GDM1 (cell line): ENCODE data around the gene WDR27.
"Not testable (repeated sequence)": the region's sequence is repeated elsewhere in the genome, so short reads cannot be mapped to it uniquely, and the experiment has no call there.

Experiments
- DNase-seq: peaks from one replicate; lab custom pipeline; 2025; lab: John Stamatoyannopoulos, UW

Gene WDR27

DNA sequence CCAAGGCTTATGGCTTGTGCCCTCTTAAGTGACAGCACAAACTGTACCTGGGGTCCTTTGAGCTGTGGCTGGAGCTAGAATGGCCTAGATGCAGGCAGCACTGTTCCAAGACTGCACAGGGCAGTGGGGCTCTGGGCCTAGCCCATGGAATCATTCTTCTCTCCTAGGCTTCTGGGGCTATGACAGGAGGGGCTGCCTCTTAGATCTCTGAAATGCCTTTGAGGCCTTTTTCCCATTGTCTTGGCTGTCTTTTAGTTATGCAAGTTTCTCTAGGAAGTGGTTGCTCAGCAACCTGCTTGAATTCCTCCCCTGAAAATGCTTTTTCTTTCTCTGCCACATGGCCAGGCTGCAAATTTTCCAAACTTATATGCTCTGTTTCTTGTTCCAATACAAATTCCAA, 183.4 kb downstream of the WDR27 start:
- no peak for DNase-seq

DNA sequence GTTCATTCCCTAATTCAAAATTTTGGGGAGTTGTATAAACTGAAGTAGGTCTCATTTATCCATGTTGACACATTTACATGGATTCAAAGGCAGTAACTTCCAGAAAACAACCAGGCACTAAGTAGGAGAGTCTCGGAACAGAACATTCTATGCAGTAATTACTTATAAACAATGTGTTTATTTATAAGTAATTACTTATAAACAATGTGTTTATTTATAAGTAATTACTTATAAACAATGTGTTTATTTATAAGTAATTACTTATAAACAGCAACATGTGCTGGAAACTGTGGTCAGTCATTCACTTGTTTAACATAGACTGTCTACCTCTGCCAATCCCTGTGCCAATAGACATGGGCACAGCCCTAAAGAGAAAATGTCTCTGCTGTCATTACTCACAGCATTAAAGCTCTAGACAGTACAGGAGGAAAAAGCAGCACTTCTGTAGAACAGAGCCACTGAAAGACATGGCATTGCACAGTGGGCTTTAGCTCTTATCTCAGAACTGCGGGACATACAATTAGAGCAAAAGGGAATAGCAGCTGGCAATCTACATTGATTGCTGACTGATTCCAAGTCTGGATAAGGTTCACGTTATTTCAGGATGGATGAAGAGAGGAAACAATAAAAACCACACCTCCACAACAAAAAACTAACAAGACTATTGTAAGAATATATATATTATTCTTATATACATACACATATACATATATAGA, 188.2 kb downstream of the WDR27 start:
- no peak for DNase-seq

DNA sequence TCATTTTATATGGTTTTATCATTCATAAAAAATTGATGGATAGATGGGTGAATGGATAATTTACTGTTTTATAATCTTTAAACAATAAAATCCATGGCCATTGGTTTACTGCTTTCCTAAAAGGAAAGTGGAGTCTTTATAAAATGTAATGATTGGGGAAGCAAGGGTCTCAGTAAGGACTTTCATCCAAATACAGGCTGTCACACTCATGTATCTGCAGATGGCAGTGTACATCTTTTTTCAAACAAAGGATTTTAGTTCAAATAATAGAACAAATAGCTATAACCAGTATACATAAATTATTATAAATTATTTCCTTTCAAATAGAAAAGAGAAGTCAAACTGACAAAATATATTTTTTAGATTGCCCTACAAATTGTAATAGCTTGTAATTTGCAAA, 190.0 kb downstream of the WDR27 start:
- DNase-seq, result not testable (repeated sequence)

DNA sequence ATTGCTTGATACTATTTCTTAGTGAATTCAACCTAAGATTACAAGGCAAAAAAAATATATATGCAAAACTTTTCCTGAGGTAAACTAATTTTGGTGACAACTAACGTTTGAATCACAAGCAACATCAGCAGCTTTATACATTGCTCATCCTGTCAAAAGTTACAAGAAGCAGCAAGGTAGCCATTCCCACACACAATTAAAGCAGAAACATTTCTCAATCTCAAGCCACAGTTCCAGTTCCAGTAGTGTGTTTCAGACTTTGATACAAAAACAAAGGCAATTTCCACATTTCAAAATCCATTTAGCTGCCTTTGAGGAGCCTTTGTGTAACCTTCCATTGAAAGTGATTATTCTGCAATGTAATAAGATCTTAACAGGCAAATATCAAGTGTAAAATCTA, 191.0 kb downstream of the WDR27 start:
- DNase-seq, result no peak

DNA sequence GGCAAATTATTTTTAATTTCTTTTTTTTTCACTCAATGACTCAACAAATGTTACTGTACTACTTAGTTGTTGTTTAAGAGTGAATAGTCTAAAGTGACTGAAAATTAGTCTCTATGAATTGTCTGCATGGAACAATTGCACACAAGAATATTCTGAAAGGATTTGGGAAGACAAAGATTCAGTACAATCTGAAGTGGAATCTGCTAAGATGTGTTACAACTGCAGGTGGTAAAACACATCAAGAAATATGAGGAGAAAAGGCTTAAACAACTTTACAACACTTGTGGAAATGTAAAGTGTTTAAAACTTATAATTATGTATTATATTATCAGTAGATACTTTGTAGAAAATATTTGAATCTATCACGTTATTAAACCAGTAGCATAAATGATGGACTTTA, 193.4 kb downstream of the WDR27 start:
- DNase-seq, result no peak

DNA sequence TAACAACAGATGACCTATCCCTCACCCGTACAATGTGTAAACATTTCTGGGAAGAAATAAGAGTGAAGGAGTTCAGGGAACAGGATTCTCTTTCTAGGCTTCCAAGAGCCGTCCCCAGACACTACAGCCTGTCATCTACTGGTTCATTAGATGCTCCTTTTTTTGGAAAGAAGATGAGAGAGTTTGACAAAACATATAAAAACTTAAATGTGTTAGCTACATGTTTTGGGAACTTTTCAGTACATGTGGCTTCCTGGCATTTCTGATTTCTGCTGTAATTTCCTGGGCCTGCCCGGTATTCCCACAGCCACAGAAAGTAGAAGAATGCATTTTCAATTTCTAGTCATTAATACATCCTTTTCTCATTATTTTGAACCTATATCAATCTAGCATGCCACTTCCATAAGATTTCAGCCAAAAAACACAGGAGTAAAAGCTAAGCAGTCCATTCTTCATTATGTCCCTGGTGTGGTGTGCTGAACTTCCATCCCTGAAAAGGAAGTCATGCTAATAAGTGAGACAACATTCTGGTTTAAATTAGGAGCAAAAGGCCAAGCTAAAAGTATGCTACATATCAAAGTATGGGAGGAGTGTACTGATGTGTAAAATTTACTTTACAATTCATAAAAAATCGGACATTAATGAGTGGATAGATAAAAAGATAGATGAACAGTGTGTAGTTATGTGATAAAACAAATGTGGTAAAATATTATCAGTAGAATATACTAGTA, 198.2 kb downstream of the WDR27 start:
- DNase-seq, result no peak

DNA sequence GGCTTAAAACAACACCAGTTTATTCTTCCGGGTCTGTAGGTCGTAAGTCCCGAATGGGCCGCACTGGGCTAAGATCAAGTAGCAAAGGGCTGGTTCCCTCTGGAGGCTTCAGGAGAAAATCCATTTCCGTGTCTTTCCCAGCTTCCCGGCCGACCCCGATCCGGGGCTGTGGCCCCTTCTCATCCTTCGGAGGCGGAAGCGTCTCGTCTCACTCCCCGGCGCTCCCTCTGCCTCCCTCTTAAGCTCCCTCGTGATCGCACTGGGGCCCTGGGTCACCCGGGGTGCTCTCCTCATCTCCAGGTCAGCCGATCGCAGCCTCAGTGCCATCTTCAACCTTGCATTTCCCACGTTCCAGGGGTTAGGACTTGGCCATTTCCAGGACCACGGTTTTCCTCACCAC, 199.4 kb downstream of the WDR27 start:
- no peak for DNase-seq

DNA sequence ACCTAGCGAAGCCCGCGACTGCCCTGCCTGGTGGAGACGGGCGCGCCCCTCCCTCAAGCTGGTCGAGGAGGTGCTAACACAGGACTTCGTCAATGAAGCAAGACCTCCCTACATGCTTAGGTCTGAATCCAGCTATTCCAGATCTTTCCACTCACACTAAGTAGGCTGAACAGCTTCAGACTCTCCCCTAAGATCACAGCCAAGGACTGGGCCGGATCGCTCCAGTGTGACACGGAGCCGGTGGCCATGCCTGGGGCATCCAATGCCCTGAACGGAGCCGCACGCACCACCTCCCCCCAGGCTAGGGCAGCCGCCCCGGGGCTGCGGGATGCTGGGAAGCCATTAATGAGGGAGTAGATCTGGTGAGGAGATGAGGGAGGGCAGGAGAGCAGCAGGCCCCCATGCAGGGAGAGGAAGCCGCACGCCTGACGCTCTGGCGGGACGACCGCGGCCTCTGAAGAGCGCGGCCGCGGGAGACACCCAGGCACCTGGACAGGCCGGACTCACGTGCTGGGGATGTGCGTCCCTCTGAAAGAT, 200.0 kb downstream of the WDR27 start:
- DNase-seq, result no peak

DNA sequence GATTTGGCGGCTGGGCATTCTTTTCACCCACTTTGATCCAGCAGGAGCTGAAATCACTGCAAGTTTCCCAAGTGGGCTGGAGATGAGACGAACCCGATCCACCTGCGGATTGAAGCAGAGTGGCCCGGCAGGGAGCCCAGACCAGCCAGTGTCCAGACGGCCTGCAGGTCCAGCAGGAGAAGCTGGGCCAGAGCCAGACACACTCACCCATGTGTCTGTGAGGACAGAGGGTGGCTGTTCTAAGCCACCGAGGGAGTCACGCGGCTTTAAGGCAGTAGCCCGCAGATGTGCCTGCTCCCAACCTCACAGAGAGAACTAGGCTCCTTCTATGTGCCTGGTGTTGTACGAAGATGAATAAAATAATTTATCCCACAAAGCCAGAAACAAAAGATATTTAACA, 200.7 kb downstream of the WDR27 start:
- DNase-seq, result no peak

DNA sequence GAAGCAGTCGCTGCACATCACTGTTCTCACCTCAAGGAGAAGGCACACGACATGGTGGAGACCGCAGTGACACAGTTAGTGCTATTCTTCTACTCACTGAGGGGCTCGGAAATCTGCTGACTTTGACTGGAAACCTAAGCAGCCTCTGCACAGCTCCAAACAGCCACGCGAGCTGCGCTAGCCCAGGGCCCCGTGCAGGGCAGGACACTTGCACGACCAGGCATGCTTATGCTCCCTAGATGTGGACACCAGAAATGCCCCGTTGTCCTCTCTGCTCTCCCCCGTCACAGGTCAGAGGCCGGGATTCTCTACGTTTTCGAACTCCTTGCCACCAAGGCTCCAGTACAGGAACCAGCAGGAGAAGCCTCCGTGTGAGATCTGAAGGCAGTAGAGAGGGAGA, 201.1 kb downstream of the WDR27 start:
- DNase-seq, result no peak

DNA sequence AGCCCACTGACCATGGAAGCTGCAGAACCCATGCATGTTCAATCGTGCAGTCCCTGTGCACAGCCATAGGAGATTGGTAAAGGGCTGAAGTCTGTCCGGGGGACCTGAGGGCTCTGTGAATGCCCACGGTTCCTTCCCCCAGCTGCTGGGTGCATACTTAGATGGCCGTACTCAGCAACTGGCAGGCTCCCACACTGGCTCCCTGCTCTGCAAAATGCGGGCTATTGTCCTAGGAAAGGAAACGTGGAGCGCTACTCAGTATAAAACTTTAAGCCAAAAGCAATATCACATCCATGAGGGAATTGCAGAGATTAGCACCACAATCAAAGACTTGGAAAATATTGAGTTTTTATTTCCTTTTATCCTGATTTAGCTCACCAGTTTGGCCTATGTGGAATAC, 202.0 kb downstream of the WDR27 start:
- no peak for DNase-seq

DNA sequence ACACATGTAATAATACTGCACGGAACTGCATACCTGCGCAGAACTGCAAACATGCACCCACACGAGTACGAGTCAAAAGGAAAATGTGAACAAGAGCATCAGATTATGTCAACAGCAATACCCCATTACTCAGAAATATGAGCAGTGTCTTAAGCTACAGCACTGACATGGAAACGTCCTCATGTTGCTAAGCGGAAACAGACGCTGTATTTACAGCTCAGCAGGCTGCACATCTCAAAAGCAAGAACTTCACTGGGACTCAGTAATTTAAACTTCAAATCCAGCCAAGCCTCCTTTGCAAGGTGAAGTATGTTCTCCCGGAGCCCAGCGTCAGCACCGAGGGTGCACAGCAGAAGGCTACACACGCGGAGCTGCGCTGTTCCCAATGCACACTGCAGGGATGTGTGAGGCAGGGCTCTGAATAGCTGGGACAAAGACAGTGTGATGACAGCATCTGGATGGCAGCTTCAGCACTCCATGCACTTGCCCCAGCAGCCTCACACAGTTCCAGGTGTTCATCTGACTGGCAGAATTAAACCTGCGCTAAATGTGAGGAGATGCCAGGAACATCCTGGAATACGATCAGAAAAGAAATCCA, 202.8 kb downstream of the WDR27 start:
- no peak for DNase-seq

DNA sequence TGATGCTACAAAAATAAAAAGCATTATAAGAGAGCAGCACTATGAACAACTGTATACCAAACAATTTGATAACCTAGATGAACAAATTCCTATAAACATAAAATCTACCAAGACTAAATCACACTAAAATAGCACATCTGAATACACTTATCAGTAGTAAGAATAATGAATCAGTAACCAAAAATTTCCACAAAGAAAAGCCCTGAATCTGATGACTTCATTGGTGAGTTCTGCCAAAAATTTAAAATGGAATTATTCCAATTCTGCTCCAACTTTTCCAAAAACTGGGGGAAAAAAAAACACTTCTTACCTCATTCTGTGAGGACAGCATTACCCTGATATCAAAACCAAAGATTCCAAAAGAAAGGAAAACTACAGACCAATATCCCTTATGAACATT, 206.2 kb downstream of the WDR27 start:
- no peak for DNase-seq

DNA sequence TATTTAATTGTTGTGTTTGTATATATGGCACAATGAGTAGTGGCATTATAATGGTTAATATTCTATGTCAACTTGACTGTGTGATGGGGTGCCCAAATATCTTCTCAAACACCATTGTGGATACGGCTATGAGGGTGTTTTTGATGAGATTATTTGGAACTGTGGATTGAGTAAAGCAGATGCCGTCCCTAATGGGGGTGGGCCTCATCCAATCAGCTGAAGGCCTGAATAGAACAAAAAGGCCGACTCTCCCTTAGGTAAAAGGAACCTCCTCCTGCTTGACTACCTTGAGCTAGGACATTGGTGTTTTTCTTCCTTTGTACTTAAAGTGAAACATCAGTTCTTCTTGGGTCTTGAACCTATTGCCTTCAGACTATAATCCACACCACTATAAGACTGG, 207.8 kb downstream of the WDR27 start:
- DNase-seq, result no peak

DNA sequence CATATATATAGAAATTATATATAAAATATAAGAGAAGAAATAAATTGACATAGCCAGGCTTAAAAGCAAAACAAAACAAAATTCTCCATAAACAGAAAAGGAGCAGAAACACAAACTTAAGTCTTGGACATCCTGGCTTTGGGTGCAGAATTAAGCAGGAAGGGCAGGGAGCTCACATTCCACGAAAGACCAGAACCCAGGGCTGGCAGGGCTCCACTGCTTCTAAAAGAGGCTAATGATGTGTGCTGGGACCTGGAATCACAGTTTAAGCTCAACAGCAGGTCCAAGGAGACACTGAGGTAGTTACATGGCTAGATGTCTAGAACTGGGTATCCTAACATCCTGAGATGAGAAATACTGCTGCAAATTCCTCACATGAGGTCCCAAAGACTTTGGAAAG, 210.3 kb downstream of the WDR27 start:
- DNase-seq, result no peak

DNA sequence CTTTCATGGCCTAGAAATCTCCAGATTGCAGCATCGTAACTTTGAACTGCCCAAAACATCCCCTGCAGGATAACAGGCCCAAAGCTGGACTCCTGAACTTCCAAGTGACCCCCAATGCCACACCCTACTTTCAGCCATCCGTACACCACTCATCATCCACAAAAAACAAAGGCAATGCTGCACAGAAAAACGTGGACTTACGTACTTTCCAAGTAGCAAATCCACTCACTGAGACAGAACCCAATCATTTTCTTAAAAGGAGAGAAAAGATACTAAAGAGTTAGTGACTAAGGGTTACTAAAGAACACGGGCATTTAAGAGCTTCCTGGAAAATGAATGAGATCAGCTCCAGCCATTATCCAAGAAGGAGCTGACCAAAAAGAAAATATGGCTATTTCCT, 211.0 kb downstream of the WDR27 start:
- no peak for DNase-seq

DNA sequence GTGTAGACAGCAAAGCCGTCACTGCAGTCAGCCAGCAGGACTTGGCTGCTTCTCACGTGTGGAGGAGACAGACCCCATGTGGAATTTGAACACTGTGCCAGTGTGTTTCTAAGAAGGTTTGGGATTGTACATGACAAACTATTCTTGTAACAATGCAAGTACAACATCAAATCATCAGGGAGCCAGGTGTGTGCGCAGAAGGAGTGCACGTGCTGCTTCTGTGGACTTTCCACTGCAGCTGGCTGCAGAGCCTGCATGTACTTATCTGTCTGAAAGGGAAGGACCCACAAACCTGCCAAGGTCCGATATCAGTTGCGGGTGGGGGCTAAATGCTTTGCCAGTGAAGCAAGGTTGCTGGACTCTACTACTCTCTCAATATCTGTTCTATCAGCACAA, 211.6 kb downstream of the WDR27 start:
- DNase-seq, result no peak

DNA sequence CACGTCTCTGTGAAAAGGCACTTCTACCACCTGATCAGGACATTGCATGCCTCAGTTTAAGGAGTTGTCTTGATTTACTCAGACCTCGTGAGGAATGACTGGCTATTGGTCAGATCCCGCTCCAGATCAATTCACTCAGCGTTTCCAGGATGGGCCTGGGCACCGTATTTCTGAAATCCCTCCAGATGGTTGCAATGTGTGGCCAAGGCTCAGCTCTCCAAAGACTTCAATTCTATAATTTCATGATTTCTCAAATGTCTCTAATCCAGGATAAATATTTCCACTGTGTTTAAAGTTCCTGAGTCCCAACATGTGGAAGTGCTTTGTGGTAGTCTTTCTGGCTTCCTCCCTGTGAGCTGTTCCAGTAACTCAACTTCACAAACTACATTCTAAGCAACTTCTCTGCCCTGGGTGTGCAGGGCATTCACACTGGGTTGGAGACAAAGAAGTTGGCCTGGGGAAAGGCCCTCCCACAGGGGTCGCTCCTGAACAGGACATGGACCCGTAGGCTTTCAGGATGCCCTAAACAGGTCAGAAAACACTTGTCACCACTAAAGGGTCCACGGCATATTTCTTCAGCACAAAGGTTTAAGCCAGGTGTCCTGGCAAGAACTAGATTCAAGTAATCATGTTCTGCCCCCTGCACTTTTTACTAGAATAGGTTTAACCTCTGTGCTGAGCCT, 212.1 kb downstream of the WDR27 start:
- no peak for DNase-seq

DNA sequence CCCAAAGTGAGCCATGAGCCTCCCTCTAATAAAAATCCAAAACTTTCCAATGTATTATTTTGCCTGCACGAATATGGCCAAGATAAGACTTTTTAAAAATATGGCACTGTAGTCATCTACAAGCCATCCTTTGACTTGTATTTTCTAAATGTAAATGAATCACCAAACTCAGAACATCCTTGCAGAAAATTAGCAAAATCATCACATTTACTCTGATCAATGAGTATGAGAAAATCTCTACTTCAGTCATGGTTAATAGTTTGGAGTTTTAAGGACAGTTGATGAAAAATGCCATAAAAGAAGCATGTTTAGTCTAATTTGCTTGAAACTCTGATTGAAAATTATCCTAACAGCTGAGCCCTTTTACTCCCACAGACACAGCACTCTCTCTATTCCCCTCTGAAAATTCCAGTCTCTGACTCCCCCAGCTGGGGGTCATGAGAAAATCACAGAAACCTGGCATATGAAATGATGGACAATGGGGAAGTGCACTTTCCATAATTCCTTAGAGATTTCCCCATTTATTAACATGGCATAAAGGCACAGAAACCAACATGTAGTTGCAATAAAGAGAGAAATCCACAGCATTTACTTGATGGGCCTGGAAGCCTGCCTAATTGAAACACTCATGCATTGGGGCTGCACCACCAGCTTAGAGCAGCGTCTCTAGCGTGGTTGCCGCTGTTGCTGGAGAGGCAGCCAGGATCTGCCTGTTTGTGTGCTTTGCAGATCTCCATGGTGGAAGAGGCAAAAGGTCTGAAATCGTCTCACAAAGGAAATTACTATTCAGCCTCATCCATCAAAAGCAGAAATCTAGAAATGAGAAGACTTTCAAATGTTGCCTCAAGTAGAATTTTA, 214.0 kb downstream of the WDR27 start:
- DNase-seq, result no peak

DNA sequence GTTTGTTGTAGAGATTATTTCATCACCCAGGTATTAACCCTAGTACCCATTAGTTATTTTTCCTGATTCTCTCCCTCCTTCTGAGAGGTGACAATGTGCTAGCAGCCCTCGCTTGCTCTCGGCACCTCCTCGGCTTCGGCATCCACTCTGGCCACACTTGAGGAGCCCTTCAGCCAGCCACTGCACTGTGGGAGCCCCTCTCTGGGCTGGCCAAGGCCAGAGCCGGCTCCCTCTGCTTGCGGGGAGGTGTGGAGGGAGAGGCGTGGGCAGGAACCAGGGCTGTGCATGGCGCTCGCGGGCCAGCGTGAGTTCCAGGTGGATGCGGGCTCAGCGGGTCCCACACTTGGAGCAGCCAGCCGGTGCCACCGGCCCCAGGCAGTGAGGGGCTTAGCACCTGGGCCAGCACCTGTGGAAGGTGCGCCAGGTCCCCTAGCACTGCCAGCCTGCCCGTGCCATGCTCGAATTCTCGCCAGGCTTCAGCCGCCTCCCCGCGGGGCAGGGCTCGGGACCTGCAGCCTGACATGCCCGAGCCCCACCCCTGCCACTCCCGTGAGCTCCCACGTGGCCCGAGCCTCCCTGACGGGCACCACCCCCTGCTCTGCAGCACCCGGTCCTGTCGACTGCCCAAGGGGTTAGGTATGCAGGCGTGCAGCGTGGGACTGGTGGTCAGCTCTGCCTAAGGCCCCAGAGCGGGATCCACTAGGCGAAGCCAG, 221.9 kb downstream of the WDR27 start:
- DNase-seq, result no peak

DNA sequence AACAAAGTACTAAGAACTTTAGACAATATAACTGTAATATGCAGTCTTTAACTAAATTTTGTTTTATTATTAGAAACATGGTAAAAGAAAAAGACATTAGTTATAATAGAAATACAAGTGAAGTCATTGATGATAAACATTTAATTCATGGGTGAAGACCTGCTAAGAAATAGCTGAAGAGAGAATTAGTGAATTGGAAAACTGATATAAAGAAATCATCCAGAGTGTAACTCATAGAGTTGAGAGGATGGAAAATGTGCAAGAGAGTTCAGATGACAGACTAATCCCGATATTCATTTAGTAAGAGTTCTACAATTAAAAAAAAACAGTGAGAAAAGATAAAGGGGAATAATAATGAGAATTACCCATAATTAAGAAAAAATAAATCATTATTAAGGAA, 227.5 kb downstream of the WDR27 start:
- no peak for DNase-seq
